ENCODE results near the gene GRK6.

Gene GRK6

GRCh38 chr5:177465044-177465443 lies 38.6 kb downstream of the GRK6 start:
- Histone ChIP-seq H3K36me3 (peaks cover 71% of the 10 kb centered on the region), H3K9me3 (no peaks in the 10 kb centered on the region), H3K4me1 (0 out of 2 replicates have a peak, but pooled peaks cover 1% of the 10 kb centered on the region), H3K4me3 (ENCODE audit: low read depth, low read length) (no peak overlapping the region), H3K27me3 (no peaks in the 10 kb centered on the region)
- no peak for DNase-seq
- TF ChIP-seq, protein P1, sequence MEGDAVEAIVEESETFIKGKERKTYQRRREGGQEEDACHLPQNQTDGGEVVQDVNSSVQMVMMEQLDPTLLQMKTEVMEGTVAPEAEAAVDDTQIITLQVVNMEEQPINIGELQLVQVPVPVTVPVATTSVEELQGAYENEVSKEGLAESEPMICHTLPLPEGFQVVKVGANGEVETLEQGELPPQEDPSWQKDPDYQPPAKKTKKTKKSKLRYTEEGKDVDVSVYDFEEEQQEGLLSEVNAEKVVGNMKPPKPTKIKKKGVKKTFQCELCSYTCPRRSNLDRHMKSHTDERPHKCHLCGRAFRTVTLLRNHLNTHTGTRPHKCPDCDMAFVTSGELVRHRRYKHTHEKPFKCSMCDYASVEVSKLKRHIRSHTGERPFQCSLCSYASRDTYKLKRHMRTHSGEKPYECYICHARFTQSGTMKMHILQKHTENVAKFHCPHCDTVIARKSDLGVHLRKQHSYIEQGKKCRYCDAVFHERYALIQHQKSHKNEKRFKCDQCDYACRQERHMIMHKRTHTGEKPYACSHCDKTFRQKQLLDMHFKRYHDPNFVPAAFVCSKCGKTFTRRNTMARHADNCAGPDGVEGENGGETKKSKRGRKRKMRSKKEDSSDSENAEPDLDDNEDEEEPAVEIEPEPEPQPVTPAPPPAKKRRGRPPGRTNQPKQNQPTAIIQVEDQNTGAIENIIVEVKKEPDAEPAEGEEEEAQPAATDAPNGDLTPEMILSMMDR (IDR thresholded peaks at IDR 0.05; ENCODE audit: low read depth, low read length): no peak

DNA sequence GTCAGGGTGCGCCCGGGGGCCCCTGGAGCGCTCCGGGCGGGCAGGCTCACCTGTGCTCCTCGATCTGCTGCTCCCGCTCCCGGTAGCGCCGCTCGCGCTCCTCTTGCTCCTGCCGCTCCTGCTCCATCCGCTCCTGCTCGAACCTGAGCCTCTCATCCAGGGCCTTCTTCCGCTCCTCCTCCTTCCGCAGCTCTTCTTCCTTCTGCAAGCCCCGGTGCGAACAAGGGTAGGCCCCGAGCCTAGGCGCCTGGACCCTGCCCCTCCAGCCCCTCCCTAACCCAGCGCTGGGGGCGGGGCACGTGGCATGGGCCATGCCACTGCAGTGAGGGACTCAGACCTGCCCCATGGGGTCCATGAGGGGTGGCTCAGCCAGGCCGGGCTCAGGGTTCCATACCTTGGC lies 40.4 kb downstream of the GRK6 start:
- TF ChIP-seq, protein P1 (IDR thresholded peaks at IDR 0.05; ENCODE audit: low read depth, low read length): no peak
- Histone ChIP-seq H3K4me1 (peaks cover 10% of the 10 kb centered on the region), H3K27me3 (no peaks in the 10 kb centered on the region), H3K9me3 (no peaks in the 10 kb centered on the region), H3K4me3 (ENCODE audit: low read depth, low read length) (no peak overlapping the region), H3K36me3 (peaks cover 73% of the 10 kb centered on the region)
- DNase-seq: no peak

GRCh38 chr5:177467436-177467835 lies 41.0 kb downstream of the GRK6 start:
- H3K36me3 ChIP-seq: peaks cover 79% of the 10 kb centered on the region
- no peaks in the 10 kb centered on the region for H3K27me3 ChIP-seq
- H3K9me3 ChIP-seq: no peaks in the 10 kb centered on the region
- no peak overlapping the region for H3K4me3 ChIP-seq (ENCODE audit: low read depth, low read length)
- no peak for DNase-seq
- peaks cover 13% of the 10 kb centered on the region for H3K4me1 ChIP-seq
- TF ChIP-seq, protein P1 (IDR thresholded peaks at IDR 0.05; ENCODE audit: low read depth, low read length): no peak

GRCh38 chr5:177468329-177468684 lies 41.8 kb downstream of the GRK6 start:
- TF ChIP-seq, protein P1 (IDR thresholded peaks at IDR 0.05; ENCODE audit: low read depth, low read length): no peak
- no peak for DNase-seq
- no peaks in the 10 kb centered on the region for H3K27me3 ChIP-seq
- peaks cover 82% of the 10 kb centered on the region for H3K36me3 ChIP-seq
- H3K9me3 ChIP-seq: no peaks in the 10 kb centered on the region
- peaks cover 13% of the 10 kb centered on the region for H3K4me1 ChIP-seq
- H3K4me3 ChIP-seq (ENCODE audit: low read depth, low read length): no peak overlapping the region

GRCh38 chr5:177468685-177469628 lies 42.5 kb downstream of the GRK6 start:
- Histone ChIP-seq H3K36me3 (peaks cover 77% of the 10 kb centered on the region), H3K4me1 (peaks cover 13% of the 10 kb centered on the region), H3K4me3 (ENCODE audit: low read depth, low read length) (no peak overlapping the region), H3K27me3 (no peaks in the 10 kb centered on the region), H3K9me3 (no peaks in the 10 kb centered on the region)
- DNase-seq: no peak
- TF ChIP-seq, protein P1 (IDR thresholded peaks at IDR 0.05; ENCODE audit: low read depth, low read length): no peak
